ENCODE data around the gene CRTAC1. TPM values are rescaled to one million over a fixed set of nuclear protein-coding genes. Genes with fewer than 3 reads are reported as not detected.
"Not testable (repeated sequence)": the region's sequence is repeated elsewhere in the genome, so short reads cannot be mapped to it uniquely, and the experiment has no call there.

CRTAC1 gene
- total RNA-seq, 2 donors from 2014 or later = 0.43 to 1.5 TPM

DNA sequence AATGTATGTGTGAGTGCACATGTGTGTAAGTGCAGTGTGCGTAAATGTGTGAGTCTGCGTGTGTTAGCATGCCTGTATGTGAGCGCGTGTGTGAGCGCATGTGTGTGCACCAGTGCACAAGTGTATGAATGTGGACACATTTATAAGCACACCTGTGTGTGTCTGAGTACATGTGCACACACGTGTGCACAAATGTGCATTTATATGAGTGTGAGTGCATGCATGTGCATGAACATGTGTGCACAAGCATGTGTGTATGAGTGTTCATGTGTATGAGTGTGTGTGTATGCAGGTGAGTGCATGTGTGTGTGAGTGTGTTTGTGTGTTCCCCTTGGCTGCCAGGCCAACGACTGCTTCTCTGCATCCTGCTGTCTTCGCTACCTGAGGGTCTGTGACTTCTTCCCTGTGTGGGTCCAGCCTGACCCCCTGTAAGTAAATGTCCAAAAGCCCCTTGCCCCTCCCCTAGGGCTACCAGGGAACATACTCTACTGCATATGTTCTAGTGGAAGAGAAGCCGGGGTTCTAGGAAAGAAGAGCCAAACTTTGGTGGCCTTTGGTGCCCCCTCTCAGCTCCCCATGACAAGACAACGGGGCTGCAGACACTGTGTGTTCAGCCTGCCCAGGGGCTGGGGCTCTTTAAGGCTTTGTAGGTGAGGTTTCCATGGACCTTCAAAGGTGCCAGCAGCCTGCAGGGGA, 163.7 kb downstream of the CRTAC1 start:
- ATAC-seq = no peak
- no peak for DNase-seq
- intact Hi-C loops (cut with DNase I, micrococcal nuclease) = no loop called here

DNA sequence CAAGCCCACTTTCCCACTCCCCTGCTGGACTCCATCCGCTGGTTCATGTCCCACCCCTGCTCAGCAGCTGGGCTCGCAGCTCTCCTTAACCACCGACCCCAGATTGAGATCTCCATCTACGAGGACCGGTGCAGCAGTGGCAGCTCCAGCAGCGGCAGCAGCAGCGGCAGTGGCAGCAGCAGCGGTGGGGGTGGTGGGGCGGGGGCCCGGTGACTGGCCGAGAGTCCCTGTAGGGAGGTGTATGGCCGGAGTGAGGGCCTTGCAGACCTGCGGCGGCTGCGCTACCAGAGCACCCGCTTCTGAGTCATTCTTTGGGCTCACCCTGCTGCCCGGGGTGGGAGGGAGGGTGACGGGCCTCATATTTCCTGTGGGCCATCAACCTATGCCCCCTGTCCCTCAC, 164.9 kb downstream of the CRTAC1 start:
- ATAC-seq (no peak), DNase-seq (no peak)
- intact Hi-C loops (cut with DNase I, micrococcal nuclease) = no loop called here

DNA sequence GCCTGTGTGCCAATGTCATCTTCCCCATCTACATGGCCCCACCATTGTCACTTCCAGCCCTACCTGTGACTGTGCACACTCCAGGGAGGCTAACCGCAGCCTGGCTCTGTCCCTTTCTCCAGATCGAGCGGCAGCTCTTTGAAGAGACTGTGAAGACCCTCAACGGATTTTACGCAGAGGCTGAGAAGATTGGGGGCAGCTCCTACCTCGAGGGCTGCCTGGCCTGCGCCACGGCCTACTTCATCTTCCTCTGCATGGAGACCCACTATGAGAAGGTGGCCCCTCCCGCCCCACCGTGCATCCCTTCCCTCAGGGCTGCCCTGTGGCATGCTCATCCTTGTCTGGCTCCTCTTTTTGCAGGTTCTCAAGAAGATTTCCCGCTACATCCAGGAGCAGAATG, 166.6 kb downstream of the CRTAC1 start:
- no peak for DNase-seq
- ATAC-seq = no peak
- intact Hi-C loops (cut with DNase I, micrococcal nuclease) = no loop called here

DNA sequence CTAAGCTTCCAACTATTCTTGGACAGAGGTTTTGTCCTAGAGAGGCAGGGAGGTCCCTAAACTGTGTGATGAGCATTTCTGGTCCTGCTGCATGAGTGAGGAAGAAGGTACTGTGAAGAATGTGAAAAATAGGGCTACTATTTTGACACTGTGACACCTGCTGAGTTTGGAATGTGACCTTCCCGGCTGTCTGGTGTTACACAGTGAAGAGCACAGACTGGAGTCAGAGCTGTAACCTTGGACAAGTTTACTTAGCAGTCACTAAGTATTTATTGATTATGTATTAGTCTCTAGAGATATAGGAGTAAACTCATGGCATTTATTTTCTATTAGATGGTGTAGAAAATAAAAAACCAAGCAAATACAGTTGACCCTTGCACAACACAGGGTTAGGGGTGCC, 168.5 kb downstream of the CRTAC1 start:
- intact Hi-C loops (cut with DNase I, micrococcal nuclease) = no loop called here
- ATAC-seq (no peak), DNase-seq (no peak)

DNA sequence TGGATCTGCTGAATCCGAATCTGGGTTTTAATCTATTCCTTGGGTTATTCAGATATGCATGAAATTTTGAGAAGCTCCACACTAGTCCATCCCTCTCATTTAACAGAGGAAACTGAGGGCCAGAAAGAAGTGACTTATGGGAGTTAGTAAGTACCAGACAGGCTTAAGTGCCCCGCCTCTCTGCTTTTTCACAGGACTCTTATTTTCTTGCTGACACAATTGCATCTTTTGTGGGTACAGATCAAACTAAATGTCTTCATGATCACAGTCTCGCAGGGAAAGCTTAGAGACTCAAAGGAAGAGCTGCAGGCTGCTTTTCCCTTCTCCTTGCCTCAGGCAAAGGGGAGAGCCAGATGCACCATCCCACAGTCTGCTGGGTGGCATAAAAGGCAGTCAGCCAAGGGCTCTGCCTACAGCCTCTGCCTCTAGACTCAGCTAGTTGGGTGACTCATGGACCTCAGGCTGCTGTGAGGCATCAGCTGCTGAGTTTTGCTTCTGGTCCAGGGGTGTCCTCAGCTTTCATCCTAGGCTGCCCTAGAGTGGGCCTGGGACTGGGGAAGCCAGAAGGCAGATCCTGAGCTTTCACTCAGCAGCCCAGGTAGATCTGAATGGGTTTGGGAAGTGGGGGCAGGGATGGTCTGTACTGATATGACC, 169.2 kb downstream of the CRTAC1 start:
- DNase-seq (no peak), ATAC-seq (no peak)
- intact Hi-C loops (cut with DNase I, micrococcal nuclease) = no loop called here

DNA sequence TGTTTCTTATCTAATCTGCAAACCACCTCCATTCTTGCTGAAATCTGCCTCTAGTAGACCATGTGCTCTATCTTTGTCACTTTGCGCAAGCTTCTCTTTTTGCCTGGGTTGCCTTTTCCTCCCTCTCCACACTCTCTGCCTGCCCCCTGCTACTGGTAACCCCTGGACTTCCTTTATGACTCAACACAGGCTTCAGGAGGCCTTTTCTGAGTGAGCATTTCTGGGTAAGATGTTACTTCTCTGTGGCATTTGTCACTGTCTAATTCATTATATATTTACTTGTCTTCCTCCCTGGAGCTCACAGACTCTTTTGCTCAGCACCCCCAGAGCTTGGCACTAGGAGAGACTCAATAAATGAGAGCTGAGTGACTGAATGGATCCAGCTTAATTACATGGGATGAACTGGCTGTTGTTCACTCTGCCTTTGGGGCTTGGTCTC, 172.4 kb downstream of the CRTAC1 start:
- intact Hi-C loops (cut with DNase I, micrococcal nuclease) = no loop called here
- ATAC-seq = no peak
- DNase-seq = no peak

DNA sequence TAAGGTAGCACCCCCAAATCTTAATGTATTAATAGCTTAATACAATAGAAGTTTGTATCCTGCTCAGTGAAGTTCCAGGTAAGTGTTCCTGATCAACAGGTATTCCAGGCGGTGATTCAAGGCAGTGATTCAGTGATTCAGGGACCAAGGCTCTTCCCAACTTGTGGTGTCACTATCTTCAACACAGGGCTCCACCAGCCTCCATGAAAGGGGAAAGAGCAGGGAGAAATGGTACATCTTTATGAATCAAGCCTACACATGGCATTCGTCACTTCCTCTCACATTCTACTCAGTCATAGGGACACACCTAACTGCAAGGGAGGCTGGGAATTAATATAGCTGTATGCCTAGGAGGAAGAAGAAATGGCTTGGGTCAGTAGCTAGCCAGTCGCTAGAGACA, 175.7 kb downstream of the CRTAC1 start:
- ATAC-seq (peak; percentile 46), DNase-seq (no peak)
- intact Hi-C loops (cut with DNase I, micrococcal nuclease) = no loop called here

DNA sequence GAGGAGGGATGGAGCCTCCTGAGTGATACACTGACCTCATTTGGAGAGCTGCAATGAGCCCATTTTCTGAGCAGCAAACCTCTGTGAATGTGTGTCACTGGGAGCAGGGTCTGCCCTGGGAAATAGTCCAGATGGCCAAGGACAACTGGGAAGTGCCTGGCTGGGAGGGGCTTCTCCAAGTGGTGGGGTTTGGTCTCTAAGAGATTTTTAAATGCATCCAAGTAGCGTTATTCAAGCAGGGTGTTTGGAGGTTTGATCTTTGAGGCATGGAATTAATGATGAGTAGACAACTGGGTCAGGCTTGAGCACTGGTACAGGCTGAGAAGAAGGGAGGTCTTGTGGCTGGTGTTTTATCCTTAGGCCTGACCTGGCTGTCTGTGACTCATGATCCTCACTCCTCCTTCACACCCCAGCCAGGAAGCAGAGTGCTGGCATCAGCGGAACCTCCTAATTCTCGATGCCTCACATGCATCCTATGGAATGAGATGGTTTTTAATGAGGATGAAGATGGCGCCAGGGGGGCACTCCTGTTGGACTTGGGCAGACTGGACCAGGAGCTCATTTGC, 177.5 kb downstream of the CRTAC1 start:
- intact Hi-C loops (cut with DNase I, micrococcal nuclease) = no loop called here
- no peak for DNase-seq
- no peak for ATAC-seq

DNA sequence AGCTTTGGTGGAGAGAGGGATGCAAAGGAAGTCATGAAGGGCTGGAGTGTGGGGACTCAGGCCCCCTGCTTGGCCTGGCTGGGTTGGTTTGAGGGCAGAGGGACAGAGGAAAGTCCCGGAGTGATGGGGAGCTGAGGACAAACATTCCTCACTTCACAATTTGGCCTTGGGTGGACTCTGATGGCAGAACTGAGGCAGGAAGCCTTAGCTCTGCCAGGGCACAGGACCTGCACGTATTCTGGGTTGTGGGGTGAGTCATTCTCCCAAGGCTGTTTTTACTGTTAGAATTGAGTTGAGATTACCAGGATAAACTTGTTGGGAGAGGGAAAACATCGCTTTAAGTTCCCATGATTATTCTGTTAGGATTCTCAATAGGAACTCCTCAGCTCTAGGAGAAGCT, 178.1 kb downstream of the CRTAC1 start:
- intact Hi-C loops (cut with DNase I, micrococcal nuclease) = no loop called here
- DNase-seq (no peak), ATAC-seq (no peak)

DNA sequence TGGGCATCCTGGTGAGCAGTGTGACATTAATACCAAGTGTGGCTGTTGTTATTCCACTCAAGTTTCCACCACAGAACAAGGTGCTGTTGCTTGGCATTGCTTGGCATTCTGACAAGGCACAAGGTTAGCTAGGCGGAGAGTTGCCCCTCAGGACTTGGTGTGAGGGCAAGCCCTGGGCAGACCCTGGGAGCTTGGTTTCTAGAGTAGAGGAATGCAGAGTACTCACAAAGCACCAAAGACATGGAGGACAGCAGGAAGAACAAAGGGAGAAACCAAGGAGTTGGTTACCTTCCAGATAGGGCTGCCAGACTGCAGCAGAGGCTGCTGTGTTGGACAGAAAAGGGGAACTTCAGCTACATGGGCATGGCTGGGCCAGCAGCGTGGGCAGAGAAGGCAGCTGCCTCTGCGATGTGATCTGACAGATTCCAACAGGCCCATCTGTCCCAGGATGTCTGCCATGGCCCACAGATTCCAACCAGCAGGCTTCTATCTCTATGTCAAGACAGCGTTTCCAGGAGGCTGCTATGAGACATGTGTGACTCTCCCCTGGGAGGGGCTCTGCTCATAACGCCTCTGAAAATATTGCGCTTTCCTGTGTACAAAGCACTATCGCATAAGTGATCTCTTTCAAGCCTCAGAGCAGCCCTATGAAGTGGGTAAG, 178.9 kb downstream of the CRTAC1 start:
- ATAC-seq (no peak), DNase-seq (no peak)
- intact Hi-C loops (cut with DNase I, micrococcal nuclease) = no loop called here

DNA sequence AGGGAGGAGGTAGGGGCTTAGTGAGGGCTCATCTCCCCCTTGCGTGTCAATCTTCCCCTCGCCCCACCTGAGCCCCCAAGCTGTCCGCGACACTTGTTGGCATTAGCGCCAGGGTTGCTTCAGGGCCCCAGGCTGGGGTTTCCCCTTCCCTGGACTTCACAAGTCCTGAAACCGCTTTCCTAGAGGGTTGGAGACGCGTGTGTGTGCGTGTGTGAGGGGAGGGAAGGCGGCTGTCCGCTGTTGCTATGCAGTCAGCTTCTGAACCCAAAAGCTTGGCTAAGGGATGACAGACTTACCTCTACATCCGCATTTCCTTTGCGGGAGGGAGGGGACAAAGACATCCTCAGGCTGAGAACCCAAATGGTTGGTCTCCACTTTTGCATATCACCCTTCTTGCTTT, 180.0 kb downstream of the CRTAC1 start:
- DNase-seq (no peak), ATAC-seq (no peak)

DNA sequence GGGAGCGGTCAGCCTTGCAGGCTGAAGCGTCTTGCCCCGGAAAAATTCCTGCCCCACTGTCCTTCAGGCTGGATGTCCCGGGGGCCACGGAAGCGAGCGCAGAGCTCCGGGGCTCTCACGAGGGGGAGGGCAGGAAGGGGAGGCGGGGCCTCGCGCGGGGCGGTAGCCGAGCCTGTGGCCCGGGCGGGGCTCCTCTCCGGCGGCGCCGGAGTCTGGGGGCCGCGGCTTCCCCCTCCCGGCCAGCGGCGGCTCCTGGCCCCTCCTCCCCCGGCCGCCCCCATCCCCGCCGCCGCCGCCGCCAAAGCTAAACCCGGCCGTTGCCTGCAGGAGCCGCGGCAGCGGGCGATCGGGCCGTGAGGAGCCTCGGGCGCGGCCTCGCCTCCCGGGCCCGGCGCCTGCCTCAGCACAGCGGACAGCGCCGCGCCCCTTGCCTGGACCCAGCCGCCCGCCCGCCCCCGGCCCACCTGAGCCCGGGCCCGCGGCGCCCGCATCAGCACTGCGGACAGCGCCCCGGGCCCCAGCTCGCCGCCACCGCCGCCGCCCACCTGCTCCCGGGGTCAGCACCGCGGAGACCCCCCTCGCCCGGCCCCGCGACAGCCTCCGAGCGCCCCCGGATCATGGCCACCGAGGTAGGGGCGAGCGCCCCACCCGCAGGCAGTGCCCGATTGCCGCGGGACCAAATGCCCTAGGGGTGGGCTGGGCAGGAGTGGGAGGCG, 180.6 kb downstream of the CRTAC1 start, which contains the start of gene GOLGA7B:
Gene GOLGA7B, plus strand, starts transcription at position 157 of the 716 bp plus-strand sequence. Its CDS starts 461 bp downstream, at position 618.
- peak in 1 of 2 donors; percentile 61 for DNase-seq
- ATAC-seq = peak; percentile 86
- intact Hi-C loops (cut with DNase I, micrococcal nuclease) = no loop called here

More for the DNA sequence above, 180.0 kb downstream of the CRTAC1 start:
- intact Hi-C loops (cut with DNase I, micrococcal nuclease) = no loop called here

DNA sequence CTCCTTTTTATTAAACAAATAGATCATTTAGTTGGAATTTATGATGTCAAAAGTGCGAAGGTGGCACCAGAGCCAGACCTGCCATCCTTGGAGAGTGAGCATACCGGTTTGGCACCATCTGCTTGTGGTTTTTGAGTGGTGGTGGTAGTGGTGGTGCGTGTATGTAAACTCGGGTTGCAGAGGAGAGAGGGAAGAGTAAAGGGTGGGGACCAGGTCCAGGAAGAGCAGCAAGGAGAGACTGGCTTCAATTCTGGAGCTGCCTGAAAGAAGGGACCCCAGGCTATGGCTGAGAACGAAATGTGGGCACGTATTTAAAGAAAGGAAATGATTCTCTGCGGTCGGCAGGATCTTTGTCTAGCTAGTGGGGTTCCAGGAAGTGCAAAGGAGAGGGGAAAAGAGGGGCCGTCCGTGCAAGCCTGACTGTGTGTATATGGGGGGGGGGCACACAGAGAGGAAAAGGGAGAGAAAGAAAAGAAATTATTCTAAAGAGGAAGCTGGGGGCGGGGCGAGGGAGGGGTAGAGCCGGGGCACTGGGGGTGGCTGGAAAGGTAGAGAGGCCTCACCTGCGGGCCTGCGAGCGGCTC, 181.2 kb downstream of the CRTAC1 start:
- ATAC-seq = peak; percentile 67
- intact Hi-C loops (cut with DNase I, micrococcal nuclease) = no loop called here
- DNase-seq = peak; percentile 16 to 32

DNA sequence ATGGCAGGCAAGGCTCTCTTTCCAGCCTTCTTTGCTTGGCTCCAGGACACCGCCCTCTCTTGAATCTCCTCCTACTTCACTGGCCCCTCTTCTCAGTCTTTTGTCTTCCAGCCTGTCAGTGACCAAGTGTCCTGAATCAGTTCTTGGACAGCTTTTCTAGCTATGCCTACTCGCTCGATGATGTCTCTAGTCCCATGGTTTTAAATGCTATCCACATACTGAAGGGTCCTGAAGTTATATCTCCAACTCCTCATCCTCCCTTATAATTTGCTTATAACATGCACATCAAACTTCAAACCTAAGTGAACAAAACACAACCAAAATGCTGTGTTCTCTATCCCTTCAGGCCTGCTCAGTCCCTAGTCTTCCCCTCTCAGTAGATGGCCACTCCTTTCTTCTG, 185.7 kb downstream of the CRTAC1 start:
- DNase-seq (no peak), ATAC-seq (no peak)
- intact Hi-C loops (cut with DNase I, micrococcal nuclease) = no loop called here

DNA sequence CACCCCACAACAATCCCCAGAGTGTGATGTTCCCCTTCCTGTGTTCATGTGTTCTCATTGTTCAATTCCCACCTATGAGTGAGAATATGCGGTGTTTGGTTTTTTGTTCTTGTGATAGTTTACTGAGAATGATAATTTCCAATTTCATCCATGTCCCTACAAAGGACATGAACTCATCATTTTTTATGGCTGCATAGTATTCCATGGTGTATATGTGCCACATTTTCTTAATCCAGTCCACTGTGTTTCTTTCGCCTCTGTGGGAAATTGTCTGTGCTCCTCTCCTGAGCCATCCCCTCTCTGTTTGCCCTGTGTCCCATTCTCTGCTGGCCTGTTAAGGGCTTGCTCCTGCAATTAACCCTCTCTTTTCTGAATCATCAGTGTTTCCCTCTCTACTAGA, 186.4 kb downstream of the CRTAC1 start:
- DNase-seq; ATAC-seq; intact Hi-C loops (cut with DNase I, micrococcal nuclease): not testable (repeated sequence)

DNA sequence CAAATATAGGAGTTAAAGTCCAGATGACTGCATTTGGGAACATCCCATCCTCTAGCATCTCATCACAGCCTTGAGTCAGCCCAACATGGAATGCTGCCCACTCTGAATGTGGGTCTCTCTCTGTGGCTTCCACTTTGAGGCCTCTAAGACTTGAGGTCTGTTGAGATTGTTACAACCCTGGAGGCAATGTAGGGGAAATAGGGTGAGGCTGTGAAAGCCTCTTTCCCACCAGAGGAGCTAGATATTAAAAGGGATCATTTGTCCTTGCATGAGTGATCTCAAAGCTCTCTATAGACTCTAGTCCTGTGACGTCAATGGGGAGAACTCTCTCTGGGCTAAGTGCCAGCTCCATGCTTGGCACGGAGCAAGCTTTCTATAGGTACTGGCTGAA, 187.1 kb downstream of the CRTAC1 start:
- intact Hi-C loops (cut with DNase I, micrococcal nuclease) = no loop called here

DNA sequence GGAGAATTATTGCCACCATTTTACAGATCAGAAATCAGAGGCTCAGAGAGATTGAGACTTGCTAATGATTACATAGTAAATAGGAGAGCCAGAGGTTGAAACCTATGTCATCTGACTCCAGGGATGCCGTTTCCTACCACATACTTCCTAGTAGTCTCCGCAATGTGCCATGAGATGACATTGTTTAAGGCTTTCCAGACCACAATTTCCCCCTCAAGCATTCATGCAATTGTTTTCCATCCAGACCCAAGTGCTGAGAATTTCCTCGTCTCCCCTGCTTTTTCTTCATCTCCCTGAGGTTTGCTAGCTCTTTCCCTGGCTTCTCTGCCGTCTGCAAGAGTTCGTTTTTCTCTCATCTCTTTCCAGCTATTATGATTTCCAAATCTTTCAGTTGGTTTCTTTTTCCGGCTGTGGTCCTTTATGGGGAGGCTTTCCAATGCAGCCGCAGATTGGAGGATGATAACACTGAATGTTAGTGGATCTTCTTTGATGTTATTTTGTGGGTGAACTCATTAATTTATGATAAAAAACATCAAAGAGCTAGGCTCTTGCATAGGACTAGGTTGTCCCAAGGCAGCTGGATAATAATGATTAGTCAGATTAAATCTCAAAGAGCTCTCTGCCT, 187.7 kb downstream of the CRTAC1 start:
- DNase-seq (no peak), ATAC-seq (no peak)
- intact Hi-C loops (cut with DNase I, micrococcal nuclease) = no loop called here

More for the DNA sequence above, 187.1 kb downstream of the CRTAC1 start:
- DNase-seq (no peak), ATAC-seq (no peak)

DNA sequence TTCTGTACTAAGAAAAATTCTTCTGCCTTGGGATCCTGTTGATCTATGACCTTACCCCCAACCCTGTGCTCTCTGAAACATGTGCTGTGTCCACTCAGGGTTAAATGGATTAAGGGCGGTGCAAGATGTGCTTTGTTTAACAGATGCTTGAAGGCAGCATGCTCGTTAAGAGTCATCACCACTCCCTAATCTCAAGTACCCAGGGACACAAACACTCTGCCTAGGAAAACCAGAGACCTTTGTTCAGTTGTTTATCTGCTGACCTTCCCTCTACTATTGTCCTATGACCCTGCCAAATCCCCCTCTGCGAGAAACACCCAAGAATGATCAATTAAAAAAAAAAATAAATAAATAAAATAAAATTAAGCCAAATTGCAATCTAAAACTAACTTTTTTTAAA, 188.3 kb downstream of the CRTAC1 start:
- intact Hi-C loops (cut with DNase I, micrococcal nuclease); ATAC-seq: not testable (repeated sequence)

More for the DNA sequence above, 188.3 kb downstream of the CRTAC1 start:
- DNase-seq = not testable (repeated sequence)
